NCI-H526 treated with DMSO at 0.1 percent for 48 hours (cell line): Measurements from ENCODE around the gene MEX3D.

Experiments
- DNase-seq: peaks from one replicate; lab custom pipeline; 2025; lab: John Stamatoyannopoulos, UW

MEX3D gene

GRCh38 chr19:1568320-1569019, at the start of gene MEX3D:
Gene MEX3D, minus strand, starts transcription at chr19:1568325. Its CDS starts 267 bp downstream, at chr19:1568058.
- peak; percentile 9 for DNase-seq

- no peak for DNase-seq
Observed at GRCh38 chr19:1616875-1617274, 48.8 kb upstream of the MEX3D start.

- DNase-seq: no peak
Observed at GRCh38 chr19:1616396-1616795, 48.3 kb upstream of the MEX3D start.

GRCh38 chr19:1615156-1615765, 47.1 kb upstream of the MEX3D start:
- no peak for DNase-seq

GRCh38 chr19:1613808-1614570, 45.9 kb upstream of the MEX3D start:
- no peak for DNase-seq

- DNase-seq: no peak
Observed at GRCh38 chr19:1613146-1613545, 45.0 kb upstream of the MEX3D start.

GRCh38 chr19:1612114-1613086, 44.3 kb upstream of the MEX3D start:
- no peak for DNase-seq

GRCh38 chr19:1611353-1611752, 43.2 kb upstream of the MEX3D start:
- no peak for DNase-seq

GRCh38 chr19:1610579-1610978, 42.5 kb upstream of the MEX3D start:
- no peak for DNase-seq

GRCh38 chr19:1609680-1610474, 41.8 kb upstream of the MEX3D start:
- DNase-seq: no peak

- DNase-seq: no peak
Observed at GRCh38 chr19:1609103-1609396, 40.9 kb upstream of the MEX3D start.

- DNase-seq: no peak
Observed at GRCh38 chr19:1608359-1609102, 40.4 kb upstream of the MEX3D start.

GRCh38 chr19:1606138-1606651, 38.1 kb upstream of the MEX3D start:
- DNase-seq: no peak

GRCh38 chr19:1605236-1606137, 37.4 kb upstream of the MEX3D start, which contains the start of gene UQCR11:
Gene UQCR11, minus strand, starts transcription at chr19:1605462. Its CDS starts 53 bp downstream, at chr19:1605409.
- peak; percentile 84 for DNase-seq

GRCh38 chr19:1602091-1602707, 34.1 kb upstream of the MEX3D start:
- DNase-seq: no peak

- no peak for DNase-seq
Observed at GRCh38 chr19:1601613-1602064, 33.5 kb upstream of the MEX3D start.

- no peak for DNase-seq
Observed at GRCh38 chr19:1599460-1599846, 31.3 kb upstream of the MEX3D start.

GRCh38 chr19:1598777-1599459, 30.8 kb upstream of the MEX3D start:
- DNase-seq: no peak
